HG03066 (cell line): ENCODE data around the gene ZC3H18.

Experiments
- ATAC-seq: cut with Tn5 transposase; IDR thresholded peaks from one replicate; pipeline ENCODE4 v1.9.1; 2021; ENCODE audit warnings: low read depth; ENCODE audit not compliant: unreplicated experiment

The ZC3H18 gene

DNA sequence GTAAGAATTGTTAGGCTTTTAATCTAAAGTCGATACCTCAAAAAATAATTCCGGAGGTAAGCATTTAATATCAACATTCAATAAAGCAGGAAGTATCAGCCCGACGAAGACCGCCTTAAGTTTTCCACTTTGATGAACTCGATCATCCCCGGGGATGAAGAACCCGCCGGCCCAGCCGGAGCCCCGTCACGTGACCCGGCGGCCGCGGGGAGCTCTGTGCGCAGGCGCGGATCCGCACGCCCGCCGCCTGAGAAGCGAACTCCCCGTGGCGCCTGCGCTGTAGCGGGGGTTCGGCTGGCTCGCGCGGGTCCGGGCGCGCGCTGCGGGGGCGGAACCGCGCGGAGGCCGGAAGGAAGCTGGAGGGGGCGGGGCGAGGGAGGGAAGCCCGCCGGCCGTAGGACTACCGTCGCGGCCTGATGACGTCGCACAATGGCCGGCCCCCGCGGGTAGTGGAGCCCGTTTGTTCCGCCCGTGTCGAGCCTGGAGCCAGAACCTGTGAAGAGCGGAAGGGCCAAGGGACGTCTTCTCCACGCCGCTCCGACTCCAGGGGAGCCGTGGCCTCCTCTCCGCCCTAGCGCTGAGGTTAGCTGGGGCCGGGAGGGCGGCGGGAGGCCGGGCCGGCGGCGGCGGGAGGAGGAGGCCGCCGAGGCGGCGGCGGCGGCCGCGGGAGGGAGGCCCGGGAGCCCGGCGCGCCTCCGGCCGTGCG is at the start of gene ZC3H18:
ZC3H18 (plus strand) TSS at position 419 of the 706 bp plus-strand sequence. CDS start 6,721 bp downstream, outside the sequence.
- peak; percentile 67 for ATAC-seq

- ATAC-seq = no peak
Observed at GRCh38 chr16:88521674-88522073, 48.5 kb upstream of the ZC3H18 start.

DNA sequence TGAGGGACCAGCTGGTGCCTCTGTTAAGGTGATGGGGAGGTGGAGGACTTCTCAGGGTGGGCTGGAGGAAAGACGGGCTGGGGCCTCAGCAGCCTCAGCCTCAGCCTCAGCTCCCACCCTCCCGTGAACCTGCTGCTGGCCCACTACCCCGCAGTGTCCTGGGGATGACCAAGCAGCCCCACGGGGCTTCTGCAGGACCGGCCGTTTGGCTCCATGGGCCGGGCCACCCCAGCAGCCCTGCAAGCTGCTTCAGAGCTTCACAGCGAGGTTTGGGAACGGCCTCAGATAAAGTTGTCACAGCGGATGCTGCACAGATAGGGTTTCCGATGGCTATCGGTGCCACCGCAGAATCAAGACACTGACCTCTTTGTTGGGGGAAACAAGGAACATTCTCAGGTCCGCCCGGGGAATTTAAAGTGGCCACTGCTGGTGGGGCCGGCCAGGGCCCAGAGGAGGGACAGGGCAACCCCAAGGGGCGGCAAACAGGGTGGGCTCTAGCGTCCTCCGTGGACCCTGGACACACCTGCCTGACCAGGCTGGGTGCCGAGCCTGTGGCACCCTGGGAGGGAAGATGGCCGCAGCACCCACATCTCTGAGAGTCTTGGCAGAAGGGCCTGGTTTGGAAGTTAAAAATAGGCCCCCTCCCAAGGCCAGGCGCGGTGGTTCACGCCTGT is 47.8 kb upstream of the ZC3H18 start:
- no peak for ATAC-seq

GRCh38 chr16:88523309-88524161 is 46.7 kb upstream of the ZC3H18 start:
- ATAC-seq = no peak

- no peak for ATAC-seq
Observed at GRCh38 chr16:88524274-88524972, 45.8 kb upstream of the ZC3H18 start.

GRCh38 chr16:88524973-88525662 is 45.1 kb upstream of the ZC3H18 start:
- no peak for ATAC-seq

DNA sequence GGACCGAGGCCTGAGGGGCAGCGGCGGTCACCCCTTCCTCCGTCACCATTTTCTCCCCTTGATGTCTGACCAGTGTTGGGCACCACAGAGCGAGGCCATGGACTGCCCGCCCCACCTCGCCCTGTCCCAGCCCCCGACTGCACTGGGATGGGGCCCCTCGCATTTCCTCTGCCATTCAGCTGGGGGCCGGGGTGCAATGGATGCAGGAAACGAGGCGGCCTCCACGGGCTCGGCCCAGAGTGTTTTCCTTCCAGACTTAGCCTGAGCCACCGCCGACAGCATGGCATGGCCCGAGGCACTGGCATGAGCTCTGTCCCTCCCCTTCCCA is 44.6 kb upstream of the ZC3H18 start:
- ATAC-seq = no peak

DNA sequence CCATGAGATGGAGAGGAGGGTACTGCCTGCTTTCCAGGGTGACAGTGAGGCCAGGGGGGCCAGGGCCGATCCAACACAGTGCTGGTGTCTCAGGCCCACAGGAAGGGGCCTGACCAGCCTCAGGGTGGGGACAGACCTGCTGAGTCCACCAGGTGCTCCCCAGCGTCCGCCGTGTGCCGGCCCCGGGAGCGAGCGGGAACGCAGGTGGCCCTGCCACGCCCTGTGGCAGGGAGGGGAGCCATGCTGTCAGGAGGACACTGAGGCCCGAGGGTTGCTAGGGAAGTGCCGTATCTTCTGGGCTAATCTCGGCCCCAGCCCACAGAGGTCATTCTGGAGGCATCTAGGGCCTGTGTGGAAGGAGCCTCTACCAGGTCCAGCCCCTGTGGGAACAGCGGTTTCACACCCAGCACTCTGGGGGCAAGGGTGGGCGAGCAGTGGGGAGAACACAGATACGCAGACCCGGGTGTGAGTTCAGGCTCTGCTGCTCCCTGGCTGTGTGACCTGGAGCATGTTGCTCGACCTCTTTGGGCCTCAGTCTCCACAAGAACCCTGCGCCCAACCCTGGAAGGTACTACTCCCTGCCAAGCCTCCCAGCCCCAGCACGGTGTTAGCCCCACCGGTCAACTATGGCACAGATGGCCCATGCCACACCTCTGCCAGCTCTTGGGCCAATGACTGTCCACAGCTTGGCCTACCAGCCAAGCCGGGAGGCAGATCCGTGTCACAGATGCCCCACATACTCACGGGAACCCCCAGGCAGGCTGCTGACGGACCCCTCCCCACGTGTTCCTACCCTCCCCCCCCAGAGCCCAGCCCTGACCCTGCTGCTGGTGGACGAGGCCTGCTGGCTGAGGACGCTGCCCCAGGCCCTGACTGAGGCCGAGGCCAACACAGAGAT is 43.9 kb upstream of the ZC3H18 start:
- ATAC-seq = no peak

DNA sequence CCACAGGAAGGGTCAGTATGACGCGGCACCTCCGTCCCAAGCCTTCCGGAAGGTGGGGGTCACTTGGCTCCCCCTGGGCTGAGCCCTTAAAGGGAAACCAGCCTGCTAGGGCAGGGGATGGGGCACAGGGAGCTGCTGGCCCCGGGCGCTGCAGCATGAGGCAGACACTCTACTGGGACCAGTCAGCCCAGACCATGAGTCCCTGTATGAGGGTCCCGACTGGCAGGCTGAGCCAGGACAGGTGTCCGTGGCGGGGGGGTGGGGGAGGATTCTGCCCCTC is 43.4 kb upstream of the ZC3H18 start:
- no peak for ATAC-seq

DNA sequence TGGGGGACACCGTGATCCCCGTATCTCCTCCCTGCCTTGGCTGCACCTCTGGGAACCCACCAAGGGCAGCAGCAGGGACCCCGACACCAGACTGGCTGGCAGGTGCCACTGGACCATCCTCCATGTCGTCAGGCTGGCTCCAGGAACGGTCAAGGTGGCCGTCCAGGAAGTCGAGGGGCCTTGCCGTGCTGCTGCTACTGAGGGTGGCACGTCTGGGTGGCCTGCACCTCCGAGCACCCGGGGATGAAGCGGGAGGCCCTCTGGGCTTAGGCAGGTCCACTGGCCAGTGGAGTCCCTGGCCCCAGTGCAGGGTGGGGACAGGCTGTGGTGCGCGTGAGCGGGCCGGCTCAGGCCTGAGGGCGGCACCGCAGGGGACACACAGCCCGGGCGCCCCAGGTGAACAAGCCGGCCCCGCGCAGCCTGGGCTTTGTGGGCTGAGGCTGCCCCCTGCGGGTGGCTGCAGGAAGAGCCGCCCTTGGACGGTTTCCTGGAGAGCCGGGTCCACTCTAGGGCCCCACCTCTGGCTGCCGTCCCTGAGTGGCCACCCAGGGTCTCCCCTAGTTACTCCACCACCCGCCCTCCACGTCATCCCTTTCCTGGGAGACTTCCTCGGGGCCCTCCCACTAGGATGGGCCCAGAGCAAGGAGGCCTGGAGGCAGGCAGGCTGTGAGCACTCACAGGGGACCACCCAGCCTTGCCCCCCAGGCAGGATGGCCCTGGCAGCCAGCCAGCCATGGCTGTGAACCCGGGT is 42.8 kb upstream of the ZC3H18 start:
- ATAC-seq = no peak

GRCh38 chr16:88527937-88528743 is 42.1 kb upstream of the ZC3H18 start:
- no peak for ATAC-seq

DNA sequence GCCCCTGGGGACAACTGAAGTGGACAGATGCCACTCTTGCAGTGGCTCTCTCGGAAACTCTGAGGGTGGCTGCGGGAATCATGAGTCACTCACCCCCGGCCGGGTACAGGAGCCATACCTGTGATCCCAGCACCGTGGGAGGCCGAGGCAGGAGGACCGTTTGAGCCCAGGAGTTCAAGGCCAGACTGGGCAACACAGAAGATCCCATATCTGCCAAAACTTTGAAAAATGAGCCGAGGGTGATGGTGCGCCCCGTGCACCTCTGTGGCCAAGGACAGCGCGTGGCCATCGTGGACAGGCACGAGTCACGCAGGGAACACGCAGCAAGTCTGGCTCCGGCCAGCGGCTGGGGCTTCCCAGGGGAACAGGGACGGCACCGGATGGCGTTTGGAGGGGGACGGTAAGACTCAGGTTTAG is 41.3 kb upstream of the ZC3H18 start:
- ATAC-seq = no peak

GRCh38 chr16:88529596-88529995 is 40.6 kb upstream of the ZC3H18 start:
- ATAC-seq = no peak

DNA sequence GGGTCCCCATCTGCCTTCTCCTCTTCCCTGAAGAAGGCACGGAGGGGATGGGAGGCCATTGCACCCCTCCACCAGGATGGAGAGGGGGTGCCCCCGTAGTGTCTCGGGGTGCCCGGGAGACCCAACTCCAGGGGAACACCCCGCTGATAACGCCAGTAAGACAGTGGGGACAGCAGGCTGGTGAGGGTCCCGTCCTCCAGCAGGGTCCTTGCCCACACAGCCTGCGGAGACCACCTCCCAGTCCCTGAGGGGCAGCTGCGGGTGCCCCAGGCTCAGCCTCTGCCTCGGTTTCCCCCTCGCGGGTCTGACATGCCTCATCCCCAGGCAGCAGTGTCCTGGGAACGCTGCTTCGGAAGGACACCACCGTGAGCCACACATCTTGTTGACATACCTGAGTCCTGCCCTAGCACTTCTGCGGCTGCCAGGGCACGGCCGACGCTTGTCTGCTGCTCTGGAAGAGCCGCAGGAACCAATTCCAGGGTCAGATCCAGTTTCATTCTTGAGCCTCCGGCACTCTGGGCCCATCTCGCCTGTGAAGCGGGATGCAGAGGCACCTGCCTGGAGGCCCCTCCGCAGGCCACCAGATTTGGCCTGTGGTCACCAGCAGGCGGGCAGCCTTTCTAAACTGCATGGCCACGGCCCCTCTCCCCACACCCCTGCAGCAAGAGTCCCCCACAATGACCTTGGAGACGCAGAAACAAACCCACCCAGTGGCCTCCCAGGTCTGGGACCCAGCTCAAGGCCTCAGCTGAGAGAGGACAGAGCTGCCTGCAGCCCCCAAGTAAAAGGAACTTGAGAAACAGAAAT is 39.9 kb upstream of the ZC3H18 start:
- ATAC-seq = no peak

- no peak for ATAC-seq
Observed at GRCh38 chr16:88530858-88531203, 39.4 kb upstream of the ZC3H18 start.

GRCh38 chr16:88531346-88531745 is 38.9 kb upstream of the ZC3H18 start:
- no peak for ATAC-seq

GRCh38 chr16:88531931-88532433 is 38.2 kb upstream of the ZC3H18 start:
- ATAC-seq = no peak
